ENCODE measurements around the gene C20orf144. TPM values are rescaled to one million over a fixed set of nuclear protein-coding genes. Genes with fewer than 3 reads are reported as not detected.
"Not testable (repeated sequence)": the region's sequence is repeated elsewhere in the genome, so short reads cannot be mapped to it uniquely, and the experiment has no call there.

The C20orf144 gene
- total and polyA plus RNA-seq, 7 donors: 0.12 to 0.66 TPM; not detected in 5

DNA sequence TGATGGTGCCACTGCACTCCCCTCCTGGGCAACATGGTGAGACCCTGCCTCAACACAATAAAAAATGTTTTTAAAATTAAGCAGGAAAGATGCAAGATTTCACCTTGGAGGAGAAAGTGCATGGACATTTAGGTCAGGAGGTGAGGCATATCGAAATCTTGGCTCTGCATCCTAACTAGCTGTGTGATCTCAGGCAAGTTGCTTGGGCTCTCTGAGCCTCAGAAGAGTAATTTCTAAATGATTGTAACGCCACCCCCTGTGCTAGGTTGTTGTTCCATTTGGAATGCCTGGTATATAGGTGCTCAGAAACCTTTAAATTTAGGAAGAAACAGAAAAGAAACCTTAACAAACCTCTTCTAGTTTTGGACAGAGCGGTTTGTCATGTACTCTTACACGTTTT is 35.9 kb upstream of the C20orf144 start:
- Histone ChIP-seq H3K27ac (no peak overlapping the region), H3K27me3 (no peaks in the 10 kb centered on the region), H3K36me3 (peaks cover 14 to 85% (median 16%) of the 10 kb centered on the region in 4 donors), H3K4me1 (no peaks in the 10 kb centered on the region), H3K9me3 (no peaks in the 10 kb centered on the region), H3K4me3 (no peak overlapping the region)
- no peak for DNase-seq
- intact Hi-C loops (cut with DNase I): no loop called here
- TF ChIP-seq CTCF (IDR thresholded peaks at IDR 0.05) (no peak), EP300 (IDR thresholded peaks at IDR 0.05) (no peak), POLR2A (IDR thresholded peaks at IDR 0.05) (no peak), POLR2AphosphoS5 (IDR thresholded peaks at IDR 0.05) (no peak)
- WGBS, 2 donors: 97 to 98% methylated on average over 4 of the region's 4 CpGs

GRCh38 chr20:33627577-33628216 is 34.4 kb upstream of the C20orf144 start:
- H3K36me3 ChIP-seq: peaks cover 14 to 91% (median 23%) of the 10 kb centered on the region in 4 donors

GRCh38 chr20:33629533-33629932 is 32.6 kb upstream of the C20orf144 start:
- WGBS, 2 donors: 96 to 97% methylated on average over 10 of the region's 10 CpGs
- H3K27ac ChIP-seq: no peak overlapping the region
- no peak overlapping the region for H3K4me3 ChIP-seq
- H3K27me3 ChIP-seq: no peaks in the 10 kb centered on the region
- no peaks in the 10 kb centered on the region for H3K9me3 ChIP-seq
- TF ChIP-seq POLR2AphosphoS5 (IDR thresholded peaks at IDR 0.05) (no peak), POLR2A (IDR thresholded peaks at IDR 0.05) (no peak), CTCF (IDR thresholded peaks at IDR 0.05) (no peak), EP300 (IDR thresholded peaks at IDR 0.05) (no peak)
- no peaks in the 10 kb centered on the region for H3K4me1 ChIP-seq
- intact Hi-C loops (cut with DNase I): no loop called here
- peaks cover 11 to 91% (median 23%) of the 10 kb centered on the region in 4 donors for H3K36me3 ChIP-seq
- DNase-seq: no peak

More at GRCh38 chr20:33627577-33628216, 34.4 kb upstream of the C20orf144 start:
- Histone ChIP-seq H3K4me3 (no peak overlapping the region), H3K4me1 (no peaks in the 10 kb centered on the region), H3K9me3 (no peaks in the 10 kb centered on the region), H3K27ac (no peak overlapping the region), H3K27me3 (no peaks in the 10 kb centered on the region)
- TF ChIP-seq POLR2A (IDR thresholded peaks at IDR 0.05) (no peak), EP300 (IDR thresholded peaks at IDR 0.05) (no peak), CTCF (IDR thresholded peaks at IDR 0.05) (no peak), POLR2AphosphoS5 (IDR thresholded peaks at IDR 0.05) (no peak)
- no peak for DNase-seq
- intact Hi-C loops (cut with DNase I): no loop called here
- WGBS, 2 donors: 96 to 98% methylated on average over 4 of the region's 4 CpGs

- WGBS, 2 donors: 93 to 94% methylated on average over 5 of the region's 5 CpGs
- no peak for DNase-seq
- Histone ChIP-seq H3K27ac (no peak overlapping the region), H3K27me3 (no peaks in the 10 kb centered on the region), H3K4me1 (no peaks in the 10 kb centered on the region), H3K4me3 (no peak overlapping the region), H3K9me3 (no peaks in the 10 kb centered on the region), H3K36me3 (peaks cover 7 to 89% (median 22%) of the 10 kb centered on the region in 4 donors)
- TF ChIP-seq CTCF (IDR thresholded peaks at IDR 0.05): no peak
- no peak for TF ChIP-seq POLR2A (IDR thresholded peaks at IDR 0.05)
- TF ChIP-seq POLR2AphosphoS5 (IDR thresholded peaks at IDR 0.05): no peak
- TF ChIP-seq EP300 (IDR thresholded peaks at IDR 0.05): no peak
- intact Hi-C loops (cut with DNase I): no loop called here
Observed at GRCh38 chr20:33629979-33630378, 32.1 kb upstream of the C20orf144 start.

- WGBS, 2 donors: 96 to 97% methylated on average over 4 of the region's 4 CpGs
- intact Hi-C loops (cut with DNase I): no loop called here
- Histone ChIP-seq H3K36me3 (peaks cover 4 to 89% (median 19%) of the 10 kb centered on the region in 4 donors), H3K27me3 (no peaks in the 10 kb centered on the region), H3K4me3 (no peak overlapping the region), H3K9me3 (no peaks in the 10 kb centered on the region), H3K4me1 (no peaks in the 10 kb centered on the region), H3K27ac (no peak overlapping the region)
- TF ChIP-seq EP300 (IDR thresholded peaks at IDR 0.05) (no peak), CTCF (IDR thresholded peaks at IDR 0.05) (no peak), POLR2AphosphoS5 (IDR thresholded peaks at IDR 0.05) (no peak), POLR2A (IDR thresholded peaks at IDR 0.05) (no peak)
- DNase-seq: no peak
Observed at GRCh38 chr20:33630507-33630906, 31.6 kb upstream of the C20orf144 start.

GRCh38 chr20:33631910-33632309 is 30.2 kb upstream of the C20orf144 start:
- 92 to 93% methylated on average over 4 of the region's 4 CpGs for WGBS, 2 donors
- not testable (repeated sequence) for H3K9me3 ChIP-seq

More at GRCh38 chr20:33631910-33632309, 30.2 kb upstream of the C20orf144 start:
- H3K36me3 ChIP-seq: peaks cover 4 to 90% (median 24%) of the 10 kb centered on the region in 4 donors
- intact Hi-C loops (cut with DNase I); H3K4me3 ChIP-seq; H3K27me3 ChIP-seq; H3K27ac ChIP-seq; H3K4me1 ChIP-seq; DNase-seq: not testable (repeated sequence)
